ENCODE results near the gene TEX38.
"Not testable (repeated sequence)": the region's sequence is repeated elsewhere in the genome, so short reads cannot be mapped to it uniquely, and the experiment has no call there.

The TEX38 gene

DNA sequence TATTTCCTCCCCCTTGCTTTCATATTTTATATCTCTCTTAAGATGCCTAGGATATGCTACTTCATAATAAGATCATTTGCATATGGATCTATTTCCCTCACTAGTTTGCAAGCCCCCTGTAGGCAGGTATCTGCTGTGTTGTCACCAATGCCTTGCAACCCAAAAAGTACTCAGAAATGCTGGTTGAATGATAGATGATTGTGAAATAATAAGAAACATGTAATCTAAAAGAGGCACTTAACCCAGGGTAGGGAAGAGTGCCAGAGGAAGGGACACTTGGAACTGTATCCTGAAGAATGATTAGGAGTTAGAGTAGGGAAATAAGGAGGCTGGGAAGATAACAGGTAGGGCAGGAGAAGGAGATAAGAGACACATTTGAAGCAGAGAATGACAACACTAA lies 15.8 kb upstream of the TEX38 start:
- no peak for DNase-seq

DNA sequence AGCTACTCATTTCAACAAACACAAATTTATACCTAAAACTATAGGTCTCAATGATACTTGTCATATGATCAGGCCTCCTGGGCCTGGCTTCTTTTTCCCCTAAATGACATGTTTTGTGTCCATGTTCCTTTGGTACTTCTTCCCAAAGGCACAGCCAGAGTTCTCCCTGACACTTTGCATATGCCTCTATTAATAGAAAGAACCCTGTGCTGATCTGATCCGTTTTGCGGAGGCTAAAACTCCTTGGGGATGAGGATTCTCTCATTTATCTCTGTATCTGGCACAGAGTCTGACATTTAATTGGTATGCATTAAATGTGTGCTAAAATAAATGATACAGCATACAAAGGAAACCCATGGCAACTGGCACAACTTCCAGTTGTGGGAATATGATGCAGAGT lies 15.0 kb upstream of the TEX38 start:
- no peak for DNase-seq

DNA sequence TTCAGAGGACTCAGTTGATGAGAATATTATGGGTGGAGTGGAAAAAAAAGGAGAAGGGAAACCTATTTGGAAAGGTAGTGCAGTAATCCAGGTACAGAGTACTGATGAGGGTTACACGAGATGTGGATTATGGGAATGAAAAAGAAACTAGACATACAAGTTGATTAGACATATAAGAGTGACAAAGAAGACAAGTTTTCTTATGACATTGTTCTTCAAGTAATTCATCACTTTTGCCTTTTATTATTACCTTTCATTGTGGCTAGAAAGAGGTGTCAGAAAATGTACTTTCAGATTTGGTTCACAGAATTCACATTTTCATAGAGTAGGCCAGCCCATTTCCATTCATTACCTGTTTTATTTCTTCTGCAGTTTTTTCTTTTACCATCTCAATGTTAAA lies 13.9 kb upstream of the TEX38 start:
- no peak for DNase-seq

DNA sequence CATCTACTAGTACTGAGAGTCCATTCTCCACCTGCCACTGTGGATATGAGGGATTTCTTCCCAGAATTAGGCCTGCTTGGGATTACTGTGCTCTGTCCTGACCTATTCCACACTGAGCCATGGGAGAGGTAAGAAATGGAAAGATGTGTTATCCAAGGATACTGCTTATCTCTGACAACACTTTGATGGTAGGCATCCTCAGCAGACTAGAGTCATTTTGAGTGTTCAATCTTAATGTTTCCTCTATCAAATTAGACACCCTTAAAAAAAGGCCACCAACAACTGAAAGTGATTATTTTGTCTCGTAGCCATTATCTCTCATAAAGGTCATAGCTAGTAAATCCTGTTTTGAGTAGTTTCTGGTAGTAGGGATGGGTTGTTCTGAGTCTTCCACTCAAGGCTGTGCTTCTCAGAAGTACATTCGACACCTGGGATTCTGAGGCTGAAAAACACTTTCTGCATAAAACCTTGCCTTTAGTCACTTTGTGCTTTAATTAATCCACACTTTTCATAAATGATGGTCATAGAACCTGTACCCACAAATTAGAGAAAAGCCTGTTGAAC lies 12.3 kb upstream of the TEX38 start:
- no peak for DNase-seq

DNA sequence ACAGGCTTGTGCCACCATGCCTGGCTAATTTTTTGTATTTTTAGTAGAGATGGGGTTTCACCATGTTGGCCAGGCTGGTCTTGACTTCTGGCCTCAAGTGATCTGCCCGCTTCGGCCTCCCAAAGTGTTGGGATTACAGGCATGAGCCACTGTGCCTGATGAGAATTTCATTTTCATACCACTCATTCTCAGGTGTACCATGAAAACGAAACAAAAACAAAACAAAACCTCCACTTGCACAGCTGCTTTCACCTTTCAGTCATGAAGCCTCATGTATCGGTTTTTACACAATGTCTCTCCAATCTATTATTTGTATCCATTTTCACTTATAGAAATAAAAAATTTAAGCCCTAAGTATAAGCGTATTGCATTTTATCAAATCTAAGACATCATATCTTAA lies 11.5 kb upstream of the TEX38 start:
- DNase-seq = not testable (repeated sequence)

DNA sequence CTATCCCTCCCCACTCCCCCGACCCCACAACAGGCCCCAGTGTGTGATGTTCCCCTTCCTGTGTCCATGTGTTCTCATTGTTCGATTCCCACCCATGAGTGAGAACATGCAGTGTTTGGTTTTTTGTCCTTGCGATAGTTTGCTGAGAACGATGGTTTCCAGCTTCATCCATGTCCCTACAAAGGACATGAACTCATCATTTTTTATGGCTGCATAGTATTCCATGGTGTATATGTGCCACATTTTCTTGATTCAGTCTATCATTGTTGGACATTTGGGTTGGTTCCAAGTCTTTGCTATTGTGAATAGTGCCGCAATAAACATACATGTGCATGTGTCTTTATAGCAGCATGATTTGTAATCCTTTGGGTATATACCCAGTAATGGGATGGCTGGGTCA lies 8.7 kb upstream of the TEX38 start:
- not testable (repeated sequence) for DNase-seq

DNA sequence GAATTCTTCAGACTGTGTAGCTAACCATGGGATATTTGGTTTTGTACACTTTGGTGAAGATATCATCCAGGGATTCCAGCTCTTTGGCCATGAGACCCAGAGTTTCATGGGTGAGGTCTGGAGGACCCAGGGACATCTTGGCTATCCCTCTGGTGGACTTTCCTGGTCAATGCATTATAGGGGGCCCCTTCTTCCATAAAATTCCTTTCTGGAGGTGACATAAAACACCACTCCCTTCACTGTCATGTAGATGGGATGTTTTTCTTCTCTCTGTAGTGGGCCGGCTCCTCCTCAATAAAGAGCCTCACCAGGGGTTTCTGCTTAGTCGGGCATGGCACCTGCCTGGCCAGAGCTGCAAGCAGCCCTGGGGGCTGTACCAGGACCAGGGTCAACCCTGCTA lies 5.7 kb upstream of the TEX38 start:
- DNase-seq = no peak

DNA sequence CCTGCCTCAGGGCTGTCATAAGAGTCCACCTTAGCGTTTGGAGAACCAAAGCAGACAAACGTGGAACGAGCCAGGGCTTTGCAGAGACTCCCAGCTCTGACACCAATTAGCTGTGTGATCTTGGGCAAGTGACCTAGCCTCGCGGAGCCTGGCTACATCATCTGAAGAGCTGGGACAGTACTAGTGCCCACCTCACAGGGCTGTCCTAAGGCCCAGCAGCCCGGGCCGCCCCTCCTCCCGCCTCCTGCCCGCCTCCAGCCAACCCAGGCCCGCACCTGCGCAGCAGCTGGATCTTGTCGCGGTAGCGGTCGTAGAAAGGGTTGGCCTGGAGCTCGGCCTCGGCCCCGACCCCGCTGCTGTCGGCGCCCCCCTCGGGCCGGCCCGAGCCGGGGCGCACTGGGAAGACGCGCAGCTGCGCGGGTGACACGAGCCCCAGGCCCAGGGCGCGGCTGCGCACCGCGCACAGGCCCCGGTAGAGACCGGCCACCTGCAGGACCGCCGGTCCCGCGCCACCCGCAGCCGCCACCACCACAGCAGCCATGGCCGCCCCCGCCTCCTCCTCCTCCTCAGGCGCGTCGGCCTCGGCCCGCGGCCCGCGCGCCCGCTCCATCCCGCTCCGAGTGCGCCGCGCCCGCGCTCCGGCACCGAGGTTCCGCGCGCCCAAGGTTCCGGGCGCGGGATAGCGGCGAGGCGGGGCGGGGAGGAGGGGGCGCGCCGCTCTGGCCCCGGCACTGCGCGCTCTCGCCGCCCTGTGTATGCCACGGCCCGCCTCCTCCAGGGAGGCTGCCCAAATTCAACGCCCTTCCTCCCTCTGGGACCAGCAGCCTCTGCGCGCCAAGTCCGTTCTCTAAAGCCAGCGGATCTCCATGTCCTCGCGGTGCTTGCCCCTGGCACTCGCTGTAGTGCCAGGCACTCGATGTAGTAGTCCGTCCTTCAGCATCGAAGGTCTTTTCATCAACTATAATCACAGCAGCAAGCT lies 3.6 kb upstream of the TEX38 start, which contains the start of gene ATPAF1:
TSS of gene ATPAF1 (minus strand) at position 583 of the 979 bp plus-strand sequence. CDS start at position 541, 42 bp downstream.
- DNase-seq = peak in 55 of 58 donors; percentile 10 to 87 (median 67)

DNA sequence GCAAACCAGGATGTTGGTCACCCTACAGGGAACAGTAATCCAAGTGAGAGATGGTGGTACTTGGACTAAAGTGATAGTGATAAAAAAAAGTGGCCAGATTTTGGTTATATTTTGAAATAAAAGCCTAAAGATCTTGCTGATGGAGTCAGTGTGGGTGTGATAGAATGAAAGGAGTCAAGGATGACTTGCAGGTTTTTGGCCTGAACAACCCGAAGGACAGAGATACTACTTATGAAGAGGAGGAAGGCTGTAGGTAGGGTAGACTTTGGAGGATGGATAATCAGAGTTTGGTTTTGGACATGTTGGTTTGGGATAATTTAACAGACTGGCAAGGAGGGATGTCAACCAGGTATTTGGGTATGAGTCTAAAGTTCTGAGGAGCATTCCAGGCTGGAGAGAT lies 1.5 kb upstream of the TEX38 start:
- no peak for DNase-seq

DNA sequence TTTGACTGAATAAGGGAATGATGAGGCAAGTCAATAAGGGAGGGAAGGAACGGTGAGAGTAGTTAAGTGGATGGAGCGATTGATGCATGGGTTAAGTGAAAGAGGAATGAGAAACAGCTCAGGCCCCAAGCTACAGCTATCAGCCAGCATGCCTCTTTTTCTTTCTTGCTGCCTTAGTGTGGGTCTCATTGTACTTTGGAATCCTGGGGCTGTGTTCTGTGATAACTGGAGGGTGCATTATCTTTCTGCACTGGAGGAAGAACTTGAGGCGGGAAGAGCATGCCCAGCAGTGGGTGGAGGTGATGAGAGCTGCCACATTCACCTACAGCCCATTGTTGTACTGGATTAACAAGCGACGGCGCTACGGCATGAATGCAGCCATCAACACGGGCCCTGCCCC lies 1.0 kb downstream of the TEX38 start:
- no peak for DNase-seq

DNA sequence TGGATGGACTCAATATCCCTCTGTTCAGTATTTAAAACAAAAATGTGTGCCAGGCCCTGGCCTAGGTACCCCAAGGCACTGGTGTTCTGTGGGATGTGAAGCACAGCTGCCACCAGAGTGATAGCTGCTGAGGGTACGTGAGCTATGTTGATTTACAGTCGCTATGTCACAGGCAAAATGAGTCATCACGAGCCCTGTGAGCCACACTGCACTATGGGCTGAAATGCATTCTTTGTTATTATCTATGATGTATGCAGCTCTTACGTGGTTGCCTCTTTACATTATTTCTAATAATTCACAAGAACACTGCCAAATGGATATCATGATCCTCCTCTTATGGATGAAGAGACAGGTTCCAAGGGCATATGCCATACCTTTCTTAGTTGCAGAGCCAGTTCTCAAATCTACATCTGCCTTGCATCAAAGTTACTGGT lies 2.1 kb downstream of the TEX38 start:
- DNase-seq = no peak

DNA sequence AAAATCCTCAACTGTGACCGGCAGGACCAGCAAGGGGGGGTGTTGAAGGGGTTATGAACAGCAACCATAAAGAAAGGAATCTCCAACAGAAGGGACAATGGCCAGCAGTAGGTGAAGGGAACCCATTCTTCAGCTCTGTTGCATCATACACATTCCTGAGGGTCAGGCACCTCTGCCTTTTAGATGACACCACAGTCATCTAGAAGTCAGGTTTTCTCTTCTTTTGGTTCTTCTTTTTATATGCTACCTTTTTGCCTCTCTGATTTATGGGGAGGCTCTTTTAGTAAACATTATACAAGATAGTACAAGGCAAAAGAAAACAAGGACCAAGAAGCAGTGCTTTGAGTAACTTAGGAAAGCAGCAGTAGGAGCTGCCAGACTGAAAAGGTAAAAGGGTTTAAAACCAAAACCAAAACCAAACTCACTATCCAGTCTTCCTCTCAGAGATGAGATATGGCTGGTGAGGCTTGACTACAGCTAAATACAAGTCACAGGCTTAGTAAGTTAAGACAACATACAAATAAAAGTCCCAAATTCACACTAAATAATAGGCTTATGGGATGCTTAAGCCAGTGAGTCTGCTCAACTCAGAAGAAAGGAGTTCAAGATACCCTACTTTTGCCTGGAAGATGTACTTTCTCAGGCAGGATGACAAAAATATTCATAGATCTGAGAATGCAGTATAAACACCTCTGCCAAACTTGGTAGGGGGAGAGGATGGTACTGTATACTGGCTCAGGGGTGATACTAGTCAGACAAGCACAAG lies 4.1 kb downstream of the TEX38 start:
- DNase-seq = no peak

DNA sequence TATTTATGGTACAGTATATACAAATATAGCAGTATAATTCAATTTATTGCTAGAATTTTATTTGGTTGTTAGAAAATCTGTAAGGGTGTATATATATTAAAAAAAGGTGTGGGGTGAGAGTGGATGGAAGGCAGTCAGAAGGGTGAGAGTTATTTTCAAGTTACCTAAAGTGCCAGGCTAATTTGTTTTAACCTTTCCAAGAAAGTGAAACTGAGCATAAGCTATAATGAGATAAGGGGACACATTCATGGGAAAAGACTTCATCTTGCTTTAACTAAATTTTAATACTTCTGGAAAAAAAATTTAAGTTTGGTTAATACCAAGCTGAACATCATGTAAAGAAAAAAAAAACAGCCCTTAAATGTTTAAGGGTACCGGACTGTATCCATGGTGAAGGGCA lies 4.9 kb downstream of the TEX38 start:
- DNase-seq = no peak

DNA sequence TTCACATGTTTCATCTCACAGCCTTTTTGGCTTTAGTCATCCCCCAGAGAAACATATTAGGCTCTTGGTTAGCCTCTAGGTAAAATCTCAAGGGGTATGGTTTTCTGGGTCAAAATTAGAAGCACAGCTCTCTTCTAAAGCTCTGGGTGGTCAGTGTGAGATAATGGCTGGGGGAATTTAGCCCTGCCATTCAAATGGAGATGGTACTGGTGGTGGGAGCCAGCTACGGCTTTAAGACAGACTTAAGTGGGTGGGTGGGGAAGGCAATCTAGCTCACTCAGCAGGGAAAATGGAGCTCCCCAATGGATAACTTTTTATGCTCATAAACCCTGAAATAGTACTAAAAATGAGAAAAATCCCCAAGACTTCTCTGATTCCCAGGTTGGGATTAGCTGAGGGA lies 5.7 kb downstream of the TEX38 start:
- no peak for DNase-seq

DNA sequence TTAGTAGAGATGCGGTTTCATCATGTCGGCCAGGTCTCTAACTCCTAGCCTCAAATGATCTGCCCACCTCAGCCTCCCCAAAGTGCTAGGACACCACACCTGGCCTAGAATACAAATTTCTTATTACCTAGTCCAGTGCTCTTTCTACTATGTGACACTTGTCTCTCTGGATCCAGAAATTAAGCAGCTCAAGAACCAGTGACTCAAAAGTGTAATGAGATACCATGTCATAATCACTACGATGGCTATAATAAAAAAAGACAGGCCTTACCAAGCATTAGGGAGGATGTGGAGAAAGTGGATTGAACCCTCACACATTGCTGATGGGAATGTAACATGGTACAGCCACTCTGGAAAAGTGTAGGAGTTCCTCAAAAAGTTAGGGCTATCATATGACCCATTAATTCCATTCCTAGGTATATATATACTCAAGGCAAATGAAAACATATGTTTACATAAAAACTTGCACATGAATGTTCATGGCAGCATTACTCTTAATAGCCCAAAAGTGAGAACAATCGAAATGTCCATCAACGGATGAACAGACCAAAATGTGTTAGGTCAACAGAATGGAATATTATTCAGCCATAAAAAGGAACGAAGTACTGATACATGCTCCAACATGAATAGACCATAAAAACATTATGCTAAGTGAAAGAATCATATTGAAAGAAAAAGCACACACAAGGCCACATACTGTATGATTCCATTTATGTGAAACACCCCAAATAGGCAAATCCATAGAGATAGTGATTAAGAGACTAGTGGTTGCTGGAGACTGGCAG lies 8.3 kb downstream of the TEX38 start:
- no peak for DNase-seq

DNA sequence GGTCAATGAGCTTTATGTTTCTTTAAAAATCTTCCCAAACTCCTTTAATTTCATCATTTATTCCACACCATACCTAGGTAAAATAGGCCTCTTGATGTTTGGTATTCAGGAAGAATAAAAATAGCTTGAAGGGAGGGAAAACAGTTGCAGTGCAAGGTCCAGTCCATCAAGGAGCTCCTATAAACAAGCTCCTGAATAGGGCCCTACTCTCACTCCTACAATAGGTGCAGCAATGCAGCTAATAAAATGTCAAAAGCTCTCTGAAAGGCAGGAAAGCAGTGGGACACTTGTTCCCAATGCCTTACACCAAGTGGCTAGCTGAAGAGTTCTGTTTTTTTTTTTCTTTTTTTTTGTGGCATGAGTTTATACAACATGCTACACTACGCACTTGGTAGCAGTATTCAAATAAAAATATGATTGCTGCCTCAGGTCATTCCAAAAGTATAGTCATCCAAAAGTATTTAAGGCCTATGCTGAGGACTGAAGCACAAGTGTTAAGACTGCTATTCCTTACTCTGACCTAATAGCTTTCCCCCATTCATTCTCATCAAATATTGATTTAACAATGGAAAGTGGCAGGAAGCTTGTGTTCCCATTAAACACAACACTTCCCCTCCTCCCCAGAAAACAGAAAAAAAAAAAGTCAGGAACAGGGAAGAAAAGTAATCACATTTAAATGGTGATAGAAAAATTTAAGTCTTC lies 9.8 kb downstream of the TEX38 start:
- peak in 1 of 58 donors; percentile 19 for DNase-seq

DNA sequence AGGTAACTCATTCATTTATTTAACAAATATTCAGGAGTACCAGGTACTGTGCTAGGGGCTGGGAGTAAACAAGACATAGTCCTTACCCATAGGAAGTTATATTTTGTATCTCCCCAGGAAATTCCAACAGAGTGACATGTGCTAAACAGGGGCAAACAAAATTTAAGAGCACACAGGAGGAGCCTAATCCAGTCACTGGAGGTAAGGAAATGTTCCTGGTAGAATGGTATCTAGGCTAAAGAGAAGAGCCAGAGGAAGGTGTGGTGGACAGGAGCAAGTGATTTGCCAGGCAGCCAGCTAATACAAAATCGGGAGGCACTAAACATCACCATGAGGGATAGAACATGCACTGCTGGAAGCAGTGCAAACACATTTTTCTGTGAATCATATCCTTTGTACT lies 10.4 kb downstream of the TEX38 start:
- DNase-seq = no peak

DNA sequence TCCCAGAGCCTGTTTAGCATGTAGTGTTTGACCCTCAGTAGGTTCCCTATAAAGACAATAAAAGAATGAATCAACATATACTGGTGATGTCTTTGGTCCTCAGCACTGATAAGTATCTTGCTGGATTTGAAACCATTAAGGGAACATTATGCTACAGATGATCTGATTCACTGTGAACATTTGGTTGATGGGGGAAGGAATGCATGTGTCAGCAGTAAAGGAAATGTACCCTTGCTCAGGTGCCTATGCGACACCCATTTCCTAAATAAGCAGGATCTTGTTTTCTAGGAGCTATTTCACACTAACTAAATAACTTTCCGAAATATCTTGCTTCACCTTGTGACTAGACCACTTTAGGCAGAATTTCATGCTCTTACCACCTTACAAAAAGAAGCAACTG lies 13.0 kb downstream of the TEX38 start:
- no peak for DNase-seq

DNA sequence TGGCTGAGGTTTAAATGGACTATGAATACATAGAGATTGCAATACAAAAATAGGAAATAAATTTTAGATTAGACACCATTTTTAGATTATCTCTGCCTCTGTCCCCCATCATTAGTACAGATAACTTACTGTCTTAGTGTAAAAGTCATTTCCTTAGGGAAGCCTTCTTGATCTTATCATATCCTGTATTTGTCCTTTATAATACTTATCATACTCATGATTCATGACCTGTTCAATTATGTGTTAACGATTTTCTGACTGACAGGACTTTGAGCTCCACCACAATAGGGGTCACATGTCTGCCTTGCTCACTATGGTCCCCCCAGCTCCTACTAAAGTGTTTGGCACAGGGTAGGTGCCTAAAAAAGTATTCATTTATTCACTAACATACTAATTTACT lies 14.6 kb downstream of the TEX38 start:
- no peak for DNase-seq

DNA sequence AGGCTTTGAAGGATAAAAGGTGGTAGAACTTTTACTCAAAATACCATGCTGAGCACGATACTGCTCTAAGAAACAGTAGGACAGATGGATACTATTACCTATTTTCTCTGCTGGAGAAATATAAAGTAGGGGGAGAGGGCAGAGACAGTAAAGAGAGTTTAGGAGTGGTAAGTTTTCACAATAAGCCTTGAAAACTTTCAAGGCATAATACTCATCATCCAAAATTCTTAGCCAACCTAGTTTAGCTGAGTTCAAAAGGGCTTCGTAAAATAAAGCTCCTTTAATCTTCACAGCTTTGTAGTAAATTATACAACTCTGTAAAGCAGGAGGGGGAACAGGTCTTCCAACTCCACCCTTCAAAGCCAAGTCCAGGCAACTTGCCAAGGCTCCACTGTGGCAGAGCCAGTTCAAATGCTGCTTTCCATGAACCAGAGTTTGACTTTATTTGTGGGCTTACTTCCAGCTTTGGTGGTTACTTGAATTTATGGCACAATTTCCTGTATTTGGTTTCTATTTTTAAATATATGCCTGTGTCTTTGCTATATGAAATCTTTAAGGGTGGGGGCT lies 15.5 kb downstream of the TEX38 start:
- peak in 31 of 58 donors; percentile 3 to 69 (median 27) for DNase-seq

All from anterior cingulate cortex (tissue), 58 donors.